Esophagus squamous epithelium (tissue), 4 donors: ENCODE measurements around the gene CD302.

Source experiments
- POLR2A ChIP-seq, 4 donors: fragments of 450-650 bp; IDR thresholded peaks; one replicate each; pipeline ENCODE4 v1.6.1; 2017; ENCODE audit warnings: antibody characterized with exemption in 4 of 4, mild to moderate bottlenecking in 4 of 4, moderate library complexity in 3 of 4
- TF ChIP-seq, protein P1 (sequence below), 6 experiments: fragments of 450-650 bp in 4 of 6; fragments of 200-600 bp in 2 of 6; sonication (generic) in 2 of 6; IDR thresholded peaks; one replicate each; pipeline ENCODE4 v1.5.1; 2016 to 2019; ENCODE audit warnings: antibody characterized with exemption in 6 of 6, mild to moderate bottlenecking in 4 of 6, moderate library complexity in 4 of 6

DNA sequence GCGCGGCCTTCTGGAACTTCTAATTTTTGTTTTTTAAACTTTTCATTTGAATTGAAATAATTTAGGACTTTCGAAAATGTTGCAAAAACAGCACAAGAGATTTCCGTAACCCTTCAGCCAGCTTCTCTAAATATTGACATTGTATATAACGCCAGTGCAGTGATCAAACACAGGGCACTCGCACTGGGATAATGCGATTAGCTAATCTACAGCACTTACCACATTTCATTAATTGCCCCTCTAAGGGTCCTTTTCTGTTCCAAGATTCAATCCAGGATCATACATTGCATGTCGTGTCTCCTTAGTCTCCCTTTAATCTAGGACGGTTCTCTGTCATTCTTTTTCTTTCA lies 343 bp upstream of the CD302 start:
- TF ChIP-seq, protein P1, sequence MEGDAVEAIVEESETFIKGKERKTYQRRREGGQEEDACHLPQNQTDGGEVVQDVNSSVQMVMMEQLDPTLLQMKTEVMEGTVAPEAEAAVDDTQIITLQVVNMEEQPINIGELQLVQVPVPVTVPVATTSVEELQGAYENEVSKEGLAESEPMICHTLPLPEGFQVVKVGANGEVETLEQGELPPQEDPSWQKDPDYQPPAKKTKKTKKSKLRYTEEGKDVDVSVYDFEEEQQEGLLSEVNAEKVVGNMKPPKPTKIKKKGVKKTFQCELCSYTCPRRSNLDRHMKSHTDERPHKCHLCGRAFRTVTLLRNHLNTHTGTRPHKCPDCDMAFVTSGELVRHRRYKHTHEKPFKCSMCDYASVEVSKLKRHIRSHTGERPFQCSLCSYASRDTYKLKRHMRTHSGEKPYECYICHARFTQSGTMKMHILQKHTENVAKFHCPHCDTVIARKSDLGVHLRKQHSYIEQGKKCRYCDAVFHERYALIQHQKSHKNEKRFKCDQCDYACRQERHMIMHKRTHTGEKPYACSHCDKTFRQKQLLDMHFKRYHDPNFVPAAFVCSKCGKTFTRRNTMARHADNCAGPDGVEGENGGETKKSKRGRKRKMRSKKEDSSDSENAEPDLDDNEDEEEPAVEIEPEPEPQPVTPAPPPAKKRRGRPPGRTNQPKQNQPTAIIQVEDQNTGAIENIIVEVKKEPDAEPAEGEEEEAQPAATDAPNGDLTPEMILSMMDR (IDR thresholded peaks at IDR 0.05), result no peak
- TF ChIP-seq POLR2A (IDR thresholded peaks at IDR 0.05), result no peak
